RWPE2 (cell line): Measurements from ENCODE around the gene MCM8.

Experiments used
- ATAC-seq: fragments of 200-7000 bp; cut with Tn5 transposase; 3 replicates; pipeline ENCODE4 v1.9.1; 2021; ENCODE audit warnings: low read depth
- DNase-seq: peaks from one replicate; pipeline ENCODE4 v3.0.0-alpha.2; 2020; ENCODE audit warnings: low spot score
- H3K27ac ChIP-seq: fragments of 450-650 bp; 2 replicates; pipeline ENCODE4 v1.5.1; 2017; ENCODE audit warnings: mild to moderate bottlenecking; ENCODE audit not compliant: poor library complexity, severe bottlenecking
- H3K27me3 ChIP-seq: fragments of 250-450 bp; sonication (Bioruptor Pico); 2 replicates; pipeline ENCODE4 v1.5.1; 2021; ENCODE audit warnings: mild to moderate bottlenecking, moderate library complexity; ENCODE audit not compliant: insufficient read depth, poor library complexity, severe bottlenecking
- H3K36me3 ChIP-seq: fragments of 250-450 bp; sonication (Bioruptor Pico); 2 replicates; pipeline ENCODE4 v1.5.1; 2020; ENCODE audit warnings: low read depth, mild to moderate bottlenecking, moderate library complexity
- H3K4me1 ChIP-seq: fragments of 250-450 bp; sonication (Bioruptor Pico); 2 replicates; pipeline ENCODE4 v1.5.1; 2021; ENCODE audit warnings: mild to moderate bottlenecking, moderate library complexity; ENCODE audit not compliant: insufficient read depth, poor library complexity, severe bottlenecking
- H3K4me3 ChIP-seq: fragments of 250-450 bp; sonication (Bioruptor Pico); 2 replicates; pipeline ENCODE4 v1.5.1; 2021; ENCODE audit warnings: mild to moderate bottlenecking, moderate library complexity; ENCODE audit not compliant: severe bottlenecking
- H3K9me3 ChIP-seq: fragments of 250-450 bp; sonication (Bioruptor Pico); 2 replicates; pipeline ENCODE4 v1.5.1; 2021; ENCODE audit warnings: mild to moderate bottlenecking, moderate library complexity; ENCODE audit not compliant: severe bottlenecking
- TF ChIP-seq, protein P1 (sequence below): fragments of 450-650 bp; IDR thresholded peaks from one replicate; pipeline ENCODE4 v1.5.1; 2017; ENCODE audit warnings: mild to moderate bottlenecking, moderate library complexity; ENCODE audit not compliant: poor library complexity, severe bottlenecking

The MCM8 gene

DNA sequence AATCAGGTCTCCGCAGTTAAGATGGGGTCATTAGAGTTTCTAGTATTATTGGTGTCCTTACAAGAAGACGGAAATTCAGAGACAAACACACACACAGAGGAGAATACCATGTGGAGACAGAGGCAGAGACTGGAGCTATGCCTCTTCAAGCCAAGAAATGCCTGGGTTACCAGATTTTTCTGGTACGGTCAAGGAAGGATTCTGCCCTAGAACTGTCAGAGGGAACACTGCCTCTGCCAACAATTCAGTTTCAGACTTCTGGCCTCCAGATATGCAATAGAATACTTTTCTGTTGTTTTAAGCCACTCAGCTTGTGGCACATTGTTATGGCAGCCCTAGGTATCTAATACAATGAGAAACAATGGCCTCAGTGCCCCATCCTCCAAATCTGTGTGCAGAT, 19.0 kb upstream of the MCM8 start:
- no peaks in the 10 kb centered on the region for H3K36me3 ChIP-seq
- no peaks in the 10 kb centered on the region for H3K4me1 ChIP-seq
- H3K27ac ChIP-seq = no peak overlapping the region
- no peaks in the 10 kb centered on the region for H3K9me3 ChIP-seq
- TF ChIP-seq, protein P1, sequence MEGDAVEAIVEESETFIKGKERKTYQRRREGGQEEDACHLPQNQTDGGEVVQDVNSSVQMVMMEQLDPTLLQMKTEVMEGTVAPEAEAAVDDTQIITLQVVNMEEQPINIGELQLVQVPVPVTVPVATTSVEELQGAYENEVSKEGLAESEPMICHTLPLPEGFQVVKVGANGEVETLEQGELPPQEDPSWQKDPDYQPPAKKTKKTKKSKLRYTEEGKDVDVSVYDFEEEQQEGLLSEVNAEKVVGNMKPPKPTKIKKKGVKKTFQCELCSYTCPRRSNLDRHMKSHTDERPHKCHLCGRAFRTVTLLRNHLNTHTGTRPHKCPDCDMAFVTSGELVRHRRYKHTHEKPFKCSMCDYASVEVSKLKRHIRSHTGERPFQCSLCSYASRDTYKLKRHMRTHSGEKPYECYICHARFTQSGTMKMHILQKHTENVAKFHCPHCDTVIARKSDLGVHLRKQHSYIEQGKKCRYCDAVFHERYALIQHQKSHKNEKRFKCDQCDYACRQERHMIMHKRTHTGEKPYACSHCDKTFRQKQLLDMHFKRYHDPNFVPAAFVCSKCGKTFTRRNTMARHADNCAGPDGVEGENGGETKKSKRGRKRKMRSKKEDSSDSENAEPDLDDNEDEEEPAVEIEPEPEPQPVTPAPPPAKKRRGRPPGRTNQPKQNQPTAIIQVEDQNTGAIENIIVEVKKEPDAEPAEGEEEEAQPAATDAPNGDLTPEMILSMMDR = no peak
- H3K4me3 ChIP-seq = no peak overlapping the region
- DNase-seq (no peak), ATAC-seq (no peak)
- no peaks in the 10 kb centered on the region for H3K27me3 ChIP-seq

DNA sequence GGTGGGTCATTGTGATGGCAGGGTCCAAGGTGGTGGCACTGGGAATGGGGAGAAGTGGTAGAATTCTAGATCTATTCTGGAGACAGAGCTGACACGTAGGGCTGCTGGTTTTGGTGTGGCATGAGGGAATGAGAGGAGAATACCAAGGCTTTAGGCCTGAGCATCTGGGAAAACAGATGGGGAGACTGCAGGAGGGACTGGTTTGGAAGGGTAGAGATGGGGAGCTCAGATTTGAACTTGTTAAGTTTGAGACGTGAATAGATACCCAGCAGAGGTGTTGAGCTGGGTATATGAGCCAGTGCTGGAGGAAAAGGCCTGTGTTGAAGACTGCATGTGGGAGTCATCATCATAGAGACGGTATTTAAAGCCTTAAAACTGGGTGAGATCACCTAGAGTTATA, 17.7 kb upstream of the MCM8 start:
- H3K4me3 ChIP-seq = no peak overlapping the region
- TF ChIP-seq, protein P1 = no peak
- H3K9me3 ChIP-seq = no peaks in the 10 kb centered on the region
- no peak overlapping the region for H3K27ac ChIP-seq
- DNase-seq = no peak
- ATAC-seq = no peak
- H3K27me3 ChIP-seq = no peaks in the 10 kb centered on the region
- no peaks in the 10 kb centered on the region for H3K4me1 ChIP-seq
- H3K36me3 ChIP-seq = peaks cover 4% of the 10 kb centered on the region

DNA sequence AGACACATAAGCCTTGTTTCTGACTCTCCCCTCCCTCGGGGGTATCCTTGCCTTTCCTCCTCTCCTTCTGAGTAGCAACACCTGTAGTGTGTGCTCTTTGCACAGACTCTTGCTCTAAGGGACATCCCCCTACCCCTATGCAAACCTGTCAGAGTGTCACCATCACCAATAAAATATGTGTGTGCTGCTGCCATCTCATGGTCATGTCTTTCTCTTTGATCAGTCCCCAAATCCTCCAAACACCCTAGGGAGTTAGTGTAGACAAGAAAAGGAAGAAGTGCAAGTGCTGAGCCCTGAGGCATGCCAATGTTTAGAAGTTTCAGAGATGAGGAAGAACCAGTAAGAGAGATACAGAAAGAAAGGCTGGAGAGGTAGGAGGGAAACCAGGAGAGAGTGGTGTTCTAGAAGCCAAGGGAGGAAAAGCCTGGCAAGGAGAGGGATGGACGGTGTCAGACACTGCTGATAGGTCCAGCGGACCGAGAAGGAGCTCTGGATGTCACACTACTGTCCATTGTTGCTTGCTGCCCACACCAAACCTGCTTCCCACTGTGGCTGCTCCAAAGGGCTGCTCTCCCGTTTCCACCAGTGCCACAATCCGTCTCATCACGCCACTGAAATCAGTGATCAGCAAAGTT, 16.5 kb upstream of the MCM8 start:
- Histone ChIP-seq H3K27ac (no peak overlapping the region), H3K36me3 (peaks cover 11% of the 10 kb centered on the region), H3K4me1 (no peaks in the 10 kb centered on the region), H3K27me3 (no peaks in the 10 kb centered on the region), H3K9me3 (no peaks in the 10 kb centered on the region), H3K4me3 (no peak overlapping the region)
- TF ChIP-seq, protein P1 = peak; percentile 68
- ATAC-seq = peak; percentile 62; the same call in 2 of the 3 replicates
- no peak for DNase-seq

DNA sequence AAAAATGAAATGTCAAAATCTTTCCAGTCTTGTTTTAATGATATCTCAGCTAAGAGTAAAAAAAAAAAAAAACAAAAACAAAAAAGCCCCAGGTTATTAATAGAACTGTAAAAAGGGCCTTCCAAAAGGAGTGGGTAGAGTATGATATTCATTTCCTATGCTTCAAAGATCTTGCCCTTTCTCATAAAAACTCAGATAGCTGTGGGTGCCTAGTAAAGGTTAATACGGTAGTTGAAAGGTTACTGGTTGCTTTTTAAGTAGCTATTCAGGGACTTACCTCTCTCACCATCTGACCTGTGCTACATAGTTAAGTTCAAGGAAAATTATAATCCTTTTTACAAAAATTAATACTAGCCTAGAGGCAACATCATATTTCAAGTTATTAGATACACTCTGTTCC, 15.1 kb upstream of the MCM8 start:
- H3K4me1 ChIP-seq = no peaks in the 10 kb centered on the region
- TF ChIP-seq, protein P1 = no peak
- DNase-seq (no peak), ATAC-seq (no peak)
- peaks cover 12% of the 10 kb centered on the region for H3K36me3 ChIP-seq
- H3K4me3 ChIP-seq = no peak overlapping the region
- no peaks in the 10 kb centered on the region for H3K9me3 ChIP-seq
- H3K27ac ChIP-seq = no peak overlapping the region
- H3K27me3 ChIP-seq = no peaks in the 10 kb centered on the region

DNA sequence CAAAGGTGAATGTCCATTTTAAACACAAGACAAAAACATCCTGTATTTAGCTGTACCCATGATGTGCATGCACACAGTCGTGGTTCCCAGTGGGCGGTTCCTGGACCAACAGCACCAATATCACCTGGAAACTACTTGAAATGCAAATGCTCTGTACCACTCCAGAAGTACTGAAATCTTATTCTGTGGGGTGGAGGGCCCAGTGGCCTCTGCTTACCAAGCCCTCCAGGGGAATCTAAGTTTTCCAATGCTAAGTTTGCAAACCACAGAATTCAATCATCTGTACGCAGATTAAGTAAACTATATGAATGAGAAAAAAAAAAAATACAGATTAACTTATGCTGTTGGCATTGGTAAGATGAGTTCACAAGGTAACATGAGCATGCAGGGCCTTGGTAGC, 14.2 kb upstream of the MCM8 start:
- DNase-seq (no peak), ATAC-seq (no peak)
- Histone ChIP-seq H3K9me3 (no peaks in the 10 kb centered on the region), H3K36me3 (peaks cover 21% of the 10 kb centered on the region), H3K27me3 (no peaks in the 10 kb centered on the region), H3K4me3 (no peak overlapping the region), H3K4me1 (no peaks in the 10 kb centered on the region), H3K27ac (no peak overlapping the region)
- TF ChIP-seq, protein P1 = no peak
